HG03060 (cell line): ENCODE measurements around the gene NEURL1.

ENCODE experiments used
- ATAC-seq: cut with Tn5 transposase; IDR thresholded peaks from one replicate; pipeline ENCODE4 v1.9.1; 2021; ENCODE audit warnings: low read depth, moderate number of reproducible peaks; ENCODE audit not compliant: unreplicated experiment

NEURL1 gene

GRCh38 chr10:103578782-103579382, 85.4 kb downstream of the NEURL1 start:
- no peak for ATAC-seq

- ATAC-seq, result no peak
These were observed 86.5 kb downstream of the NEURL1 start for GRCh38 chr10:103580011-103580410.

- no peak for ATAC-seq
These were observed 86.9 kb downstream of the NEURL1 start for GRCh38 chr10:103580430-103580829.

- ATAC-seq, result no peak
These were observed 88.0 kb downstream of the NEURL1 start for GRCh38 chr10:103581499-103581898.

GRCh38 chr10:103582331-103583123, 89.0 kb downstream of the NEURL1 start:
- no peak for ATAC-seq

- ATAC-seq, result no peak
These were observed 90.3 kb downstream of the NEURL1 start for GRCh38 chr10:103583871-103584215.

- no peak for ATAC-seq
These were observed 90.9 kb downstream of the NEURL1 start for GRCh38 chr10:103584216-103585010.

GRCh38 chr10:103585011-103585405, 91.5 kb downstream of the NEURL1 start:
- no peak for ATAC-seq

GRCh38 chr10:103587073-103587472, 93.6 kb downstream of the NEURL1 start:
- no peak for ATAC-seq

GRCh38 chr10:103589074-103589630, 95.6 kb downstream of the NEURL1 start:
- ATAC-seq, result no peak

GRCh38 chr10:103590060-103590459, 96.6 kb downstream of the NEURL1 start:
- ATAC-seq, result no peak

- ATAC-seq, result no peak
These were observed 97.3 kb downstream of the NEURL1 start for GRCh38 chr10:103590744-103591291.

GRCh38 chr10:103592186-103593021, 98.9 kb downstream of the NEURL1 start:
- no peak for ATAC-seq

- no peak for ATAC-seq
These were observed 99.6 kb downstream of the NEURL1 start for GRCh38 chr10:103593022-103593570.

GRCh38 chr10:103595933-103596726, 102.6 kb downstream of the NEURL1 start:
- ATAC-seq, result no peak

GRCh38 chr10:103597003-103597402, 103.5 kb downstream of the NEURL1 start:
- no peak for ATAC-seq

- ATAC-seq, result no peak
These were observed 105.2 kb downstream of the NEURL1 start for GRCh38 chr10:103598654-103599115.

GRCh38 chr10:103599211-103599610, 105.7 kb downstream of the NEURL1 start:
- ATAC-seq, result no peak

- ATAC-seq, result no peak
These were observed 106.4 kb downstream of the NEURL1 start for GRCh38 chr10:103599907-103600306.
